ENCODE measurements around the gene KCNQ4. TPM values are rescaled to one million over a fixed set of nuclear protein-coding genes. Genes with fewer than 3 reads are reported as not detected.

Gene KCNQ4
- total RNA-seq, 1 donor from 2014 or later: not detected

DNA sequence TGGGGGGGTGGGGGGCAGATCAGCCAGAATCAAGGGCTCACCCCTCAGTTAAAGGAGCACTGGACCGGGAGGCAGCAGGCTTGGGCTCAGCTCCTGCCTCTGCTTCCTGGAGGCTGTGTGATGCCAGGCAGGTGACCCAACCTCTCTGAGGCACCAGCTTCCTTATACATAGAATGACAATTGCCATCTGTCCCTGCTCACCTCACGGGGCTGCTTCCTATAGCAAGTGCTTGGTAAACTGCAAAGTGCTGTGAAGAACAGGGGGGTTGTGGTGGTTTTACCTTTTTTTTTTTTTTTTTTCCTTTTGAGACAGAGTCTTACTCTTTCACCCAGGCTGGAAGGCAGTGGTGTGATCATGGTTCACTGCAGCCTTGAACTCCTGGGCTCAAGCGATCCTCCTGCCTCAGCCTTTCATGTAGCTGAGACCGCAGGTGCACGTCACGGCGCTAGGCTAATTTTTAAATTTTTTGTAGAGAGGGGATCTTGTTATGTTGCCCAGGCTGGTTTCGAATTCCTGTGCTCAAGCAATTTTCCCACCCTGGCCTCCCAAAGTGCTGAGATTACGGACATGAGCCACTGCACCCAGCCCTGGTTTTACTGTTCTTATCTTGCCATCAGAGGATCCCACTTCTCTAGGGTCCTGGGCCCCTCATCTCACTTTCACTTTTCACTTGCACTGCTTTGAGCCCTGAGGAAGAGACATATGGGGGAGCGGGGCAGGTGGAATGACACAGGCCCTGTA lies 11.6 kb downstream of the KCNQ4 start:
- DNase-seq (ENCODE audit: low read depth in 2 of 2): no peak

DNA sequence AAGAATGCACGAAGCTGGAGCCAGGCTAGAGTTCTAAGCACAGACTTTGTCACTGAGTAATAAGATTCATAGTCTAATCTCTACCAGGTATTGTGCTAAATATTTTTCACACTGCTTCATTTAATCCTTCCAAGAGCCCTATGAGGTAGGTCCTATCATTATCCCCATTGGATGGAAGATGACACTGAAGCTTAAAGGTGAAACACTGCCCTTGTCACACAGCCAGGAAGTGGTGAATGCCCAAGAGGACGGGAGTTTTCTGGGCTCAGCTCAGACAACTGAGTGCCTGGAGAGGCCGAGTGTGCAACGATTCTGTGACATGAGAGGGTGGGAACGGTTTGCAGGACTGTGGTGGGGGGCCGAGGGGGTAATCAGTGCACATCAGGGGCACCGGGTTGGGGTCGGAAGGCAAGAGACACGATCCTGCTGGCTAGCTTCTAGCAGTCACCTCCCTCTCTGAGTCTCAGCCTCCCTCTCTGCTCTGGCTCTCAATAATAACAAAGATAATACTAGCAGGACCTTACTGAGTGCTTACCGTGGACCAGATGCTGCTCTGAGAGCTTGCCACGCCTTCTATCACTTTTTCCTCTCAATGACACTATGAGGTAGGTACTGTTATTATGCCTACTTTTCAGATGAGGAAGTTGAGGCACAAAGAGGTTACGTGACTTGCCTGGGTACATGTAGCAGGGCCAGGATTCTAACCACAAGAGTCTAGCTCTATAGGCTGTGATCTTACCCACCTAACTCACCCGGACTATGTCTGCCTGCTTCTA lies 12.4 kb downstream of the KCNQ4 start:
- no peak for DNase-seq (ENCODE audit: low read depth in 2 of 2)

DNA sequence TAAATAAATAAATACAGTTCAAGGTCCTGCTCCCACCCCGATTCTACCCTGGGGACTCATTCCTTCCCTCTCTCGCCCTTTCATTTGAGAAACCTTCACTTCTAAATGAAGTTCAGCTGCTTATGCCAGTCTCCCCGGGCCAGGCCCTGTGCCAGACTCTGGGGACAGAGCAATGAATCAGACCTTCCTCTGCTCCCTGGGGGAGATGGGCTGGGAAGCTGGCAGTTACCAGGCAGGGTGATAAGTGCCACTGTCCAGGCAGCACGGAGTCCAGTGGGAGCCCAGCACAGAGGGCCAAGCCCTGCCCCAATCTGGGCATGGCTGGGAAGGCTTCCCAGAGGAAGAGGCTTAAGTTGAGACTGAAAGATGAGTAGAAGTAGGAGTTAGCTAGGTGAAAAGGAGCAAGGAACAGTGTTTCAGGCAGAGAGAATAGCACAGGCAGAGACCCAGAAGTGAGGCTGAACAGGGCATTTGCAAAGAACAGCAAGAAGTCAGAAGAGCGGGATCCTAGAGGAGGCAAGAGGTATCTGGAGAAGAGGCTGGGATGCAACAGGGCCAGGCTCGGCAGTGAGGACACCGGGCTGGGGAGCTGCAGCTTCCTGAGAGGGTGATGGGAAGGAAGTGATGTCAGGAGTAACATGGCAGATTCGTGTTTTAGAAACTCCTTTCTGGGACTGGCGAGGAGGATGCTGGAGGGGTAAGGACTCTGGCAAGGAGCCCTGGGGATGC lies 13.5 kb downstream of the KCNQ4 start:
- peak; percentile 33 to 49 for DNase-seq (ENCODE audit: low read depth in 2 of 2)

GRCh38 chr1:40797668-40798010 lies 14.1 kb downstream of the KCNQ4 start:
- DNase-seq (ENCODE audit: low read depth in 2 of 2): no peak

GRCh38 chr1:40798366-40799281 lies 15.0 kb downstream of the KCNQ4 start:
- DNase-seq (ENCODE audit: low read depth in 2 of 2): no peak

- peak in 1 of 2 donors; percentile 78 for DNase-seq (ENCODE audit: low read depth in 2 of 2)
Observed at GRCh38 chr1:40799351-40799867, 15.8 kb downstream of the KCNQ4 start.

GRCh38 chr1:40801742-40802077 lies 18.1 kb downstream of the KCNQ4 start:
- no peak for DNase-seq (ENCODE audit: low read depth in 2 of 2)

GRCh38 chr1:40802078-40802741 lies 18.6 kb downstream of the KCNQ4 start:
- DNase-seq (ENCODE audit: low read depth in 2 of 2): peak; percentile 75 to 92

GRCh38 chr1:40802742-40803113 lies 19.1 kb downstream of the KCNQ4 start:
- no peak for DNase-seq (ENCODE audit: low read depth in 2 of 2)

- no peak for DNase-seq (ENCODE audit: low read depth in 2 of 2)
Observed at GRCh38 chr1:40803447-40803846, 19.9 kb downstream of the KCNQ4 start.

GRCh38 chr1:40803902-40804301 lies 20.3 kb downstream of the KCNQ4 start:
- DNase-seq (ENCODE audit: low read depth in 2 of 2): no peak

GRCh38 chr1:40806240-40806639 lies 22.7 kb downstream of the KCNQ4 start:
- DNase-seq (ENCODE audit: low read depth in 2 of 2): no peak

DNA sequence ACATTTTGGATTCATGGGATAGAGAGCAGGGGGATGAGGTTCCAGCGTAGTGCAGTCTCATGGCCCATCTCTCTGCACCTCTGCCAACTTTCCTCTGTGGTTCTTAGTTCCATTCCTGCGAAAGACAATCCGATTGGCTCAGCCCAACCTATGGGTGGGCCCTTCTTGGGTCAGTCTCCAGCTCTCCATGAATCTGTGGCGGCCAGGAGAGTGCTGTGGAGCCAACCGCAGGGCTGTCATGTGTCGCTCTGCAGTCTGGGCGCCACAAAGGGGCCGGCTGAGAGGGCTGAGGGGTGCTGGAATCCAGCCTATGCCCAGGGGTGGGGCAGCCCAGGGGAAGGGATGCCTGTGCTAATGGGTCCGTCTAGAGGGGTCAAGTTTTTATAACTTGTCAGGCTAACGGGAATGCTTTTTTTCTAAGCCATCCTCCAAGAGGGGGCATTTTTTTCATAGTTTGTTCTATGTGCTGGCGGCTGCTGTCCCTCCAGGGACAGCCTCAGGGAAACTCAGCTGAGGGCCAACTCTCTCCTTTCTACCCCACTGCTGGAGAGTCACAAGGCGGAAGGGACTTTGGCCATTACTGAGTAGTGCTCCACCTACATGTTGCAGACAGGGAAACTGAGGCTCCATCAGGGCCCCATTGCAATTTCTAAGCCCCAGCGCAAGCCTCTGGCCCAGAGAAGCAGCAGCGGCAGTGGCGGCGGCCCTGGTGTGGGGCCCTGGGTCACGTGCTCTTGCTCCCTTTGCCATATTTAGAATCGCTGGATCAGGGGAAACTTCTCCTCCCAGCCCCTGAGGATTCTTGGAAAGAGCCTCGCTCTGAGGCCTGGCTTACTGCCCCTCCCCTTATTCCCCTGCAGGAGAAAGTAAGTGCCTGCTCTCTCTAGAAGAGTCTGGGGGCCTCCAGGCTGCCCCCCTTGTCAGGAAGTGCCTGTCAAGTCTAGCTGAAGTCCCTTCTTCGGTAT lies 23.4 kb downstream of the KCNQ4 start:
- DNase-seq (ENCODE audit: low read depth in 2 of 2): no peak

DNA sequence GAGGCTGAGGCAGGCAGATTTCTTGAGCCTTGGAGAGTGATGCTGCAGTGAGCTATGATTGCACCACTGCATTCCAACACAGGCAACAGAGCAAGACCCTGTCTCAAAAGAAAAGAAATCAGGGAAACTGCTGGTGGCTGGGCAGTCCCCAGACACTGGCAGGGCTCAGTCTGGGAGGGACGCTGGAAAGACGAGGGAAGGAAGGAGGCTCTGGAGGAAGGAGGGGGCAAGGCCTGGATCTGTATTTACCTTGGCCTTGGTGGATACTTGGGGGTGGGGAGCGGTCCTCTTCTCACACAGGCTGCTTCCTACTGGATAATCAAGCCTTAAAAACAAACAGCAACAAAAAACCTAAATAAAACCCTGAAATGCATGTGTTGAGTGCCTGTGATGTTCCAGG lies 24.4 kb downstream of the KCNQ4 start:
- no peak for DNase-seq (ENCODE audit: low read depth in 2 of 2)

DNA sequence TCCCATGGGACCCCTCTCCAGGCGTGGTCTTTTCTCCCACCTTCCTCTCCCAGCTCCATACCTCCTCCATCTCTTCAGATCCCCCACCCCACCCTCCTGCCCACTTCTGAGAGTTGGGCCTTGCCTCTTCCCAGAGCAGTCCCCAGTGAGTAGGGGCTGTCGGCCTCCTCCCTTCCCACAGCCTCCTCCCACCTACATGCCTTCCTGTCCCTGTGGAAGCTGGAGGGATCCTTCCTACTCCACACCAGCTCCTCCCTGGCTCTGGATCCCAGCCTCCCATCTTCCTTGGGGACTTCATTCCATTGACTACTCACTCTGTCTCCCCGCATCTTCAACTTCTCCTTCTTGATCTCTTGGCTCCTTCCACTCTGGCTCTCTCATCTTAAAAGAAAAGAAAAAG lies 24.9 kb downstream of the KCNQ4 start:
- no peak for DNase-seq (ENCODE audit: low read depth in 2 of 2)

DNA sequence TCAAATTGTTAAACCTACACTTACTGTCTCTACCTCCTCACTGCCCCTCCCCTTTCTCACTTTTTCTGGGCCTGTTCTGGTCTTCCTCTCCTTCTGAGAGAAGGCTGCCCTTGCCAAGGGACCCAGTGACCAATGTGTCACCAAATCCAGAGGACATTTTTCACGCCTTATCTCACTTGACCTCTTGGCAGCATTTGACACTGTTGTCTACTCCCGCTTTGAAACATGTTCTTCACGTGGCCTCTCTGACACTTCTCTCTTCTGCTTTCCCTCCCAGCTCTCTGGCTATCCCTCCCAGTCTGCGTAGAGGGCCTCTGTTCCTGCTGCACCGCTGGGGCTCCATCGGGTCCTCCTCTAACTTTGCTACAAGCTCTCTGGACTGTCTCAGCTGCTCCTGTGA lies 25.3 kb downstream of the KCNQ4 start:
- no peak for DNase-seq (ENCODE audit: low read depth in 2 of 2)

DNA sequence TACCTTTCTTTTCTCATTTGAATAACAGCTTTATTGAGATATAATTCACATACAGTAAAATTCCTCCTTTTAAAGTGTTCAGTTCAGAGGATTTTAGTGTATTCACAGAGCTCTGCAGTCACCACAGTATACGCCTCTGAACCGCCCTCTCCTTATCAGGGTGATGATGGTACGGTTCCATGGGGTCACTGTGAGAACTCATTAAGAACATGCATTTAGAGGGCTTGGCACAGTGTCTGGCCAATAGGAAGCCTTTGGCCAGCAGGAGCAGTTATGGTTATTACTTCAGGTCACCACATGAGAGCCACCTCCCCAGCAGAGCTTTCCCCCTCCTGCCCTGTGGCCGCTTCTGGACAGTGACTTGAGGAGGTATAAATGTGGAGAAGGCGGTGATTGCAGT lies 27.3 kb downstream of the KCNQ4 start:
- no peak for DNase-seq (ENCODE audit: low read depth in 2 of 2)

DNA sequence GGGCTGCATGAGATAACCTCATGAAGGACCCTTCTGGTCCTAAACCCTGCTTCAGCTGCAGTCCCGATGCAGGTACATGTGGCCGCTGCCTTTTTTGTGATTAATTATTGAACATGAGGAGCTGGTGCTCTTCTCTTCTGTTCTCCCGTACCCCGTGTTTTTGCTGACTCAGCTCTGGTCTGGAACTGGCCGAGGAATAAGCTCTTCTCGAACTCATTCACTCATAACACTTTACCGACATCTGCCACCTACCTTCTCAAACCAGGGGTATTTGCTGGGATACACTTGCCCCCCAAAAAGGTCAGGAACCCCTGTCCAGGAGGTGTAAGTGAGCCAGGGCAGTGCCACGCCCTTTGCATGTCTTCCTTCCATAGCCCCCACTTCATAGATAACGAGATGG lies 31.8 kb downstream of the KCNQ4 start:
- no peak for DNase-seq (ENCODE audit: low read depth in 2 of 2)

- no peak for DNase-seq (ENCODE audit: low read depth in 2 of 2)
Observed at GRCh38 chr1:40817791-40818263, 34.2 kb downstream of the KCNQ4 start.

Data from lung microvascular endothelial cell (primary cell).